AG04449 (cell line): Measurements from ENCODE around the gene OTOP2.

ENCODE experiments used
- CTCF ChIA-PET: fragments of 350-600 bp; formaldehyde crosslinking; extraction: SDS; loops from one replicate; lab custom pipeline; 2021; ENCODE audit warnings: antibody characterized with exemption; lab: Yijun Ruan, JAX
- POLR2A ChIA-PET: fragments of 400-600, 350-600 bp; formaldehyde crosslinking; extraction: SDS; loops from one replicate; lab custom pipeline; 2020; ENCODE audit warnings: antibody characterized with exemption, inconsistent platforms; lab: Yijun Ruan, JAX
- DNase-seq: peaks from one replicate; pipeline ENCODE4 v3.0.0-alpha.2; 2010; ENCODE audit warnings: low read depth, low spot score
- H3K4me3 ChIP-seq: 2 replicates; pipeline ENCODE4 v1.5.1; 2011; ENCODE audit warnings: low read depth, mild to moderate bottlenecking, control low read depth, low read length
- TF ChIP-seq, protein P1 (sequence below): IDR thresholded peaks from one replicate; pipeline ENCODE4 v1.5.1; 2011; ENCODE audit warnings: mild to moderate bottlenecking, moderate library complexity, low read length, control low read depth, inconsistent platforms; ENCODE audit not compliant: insufficient read depth; ENCODE audit errors: missing control alignments

OTOP2 gene

DNA sequence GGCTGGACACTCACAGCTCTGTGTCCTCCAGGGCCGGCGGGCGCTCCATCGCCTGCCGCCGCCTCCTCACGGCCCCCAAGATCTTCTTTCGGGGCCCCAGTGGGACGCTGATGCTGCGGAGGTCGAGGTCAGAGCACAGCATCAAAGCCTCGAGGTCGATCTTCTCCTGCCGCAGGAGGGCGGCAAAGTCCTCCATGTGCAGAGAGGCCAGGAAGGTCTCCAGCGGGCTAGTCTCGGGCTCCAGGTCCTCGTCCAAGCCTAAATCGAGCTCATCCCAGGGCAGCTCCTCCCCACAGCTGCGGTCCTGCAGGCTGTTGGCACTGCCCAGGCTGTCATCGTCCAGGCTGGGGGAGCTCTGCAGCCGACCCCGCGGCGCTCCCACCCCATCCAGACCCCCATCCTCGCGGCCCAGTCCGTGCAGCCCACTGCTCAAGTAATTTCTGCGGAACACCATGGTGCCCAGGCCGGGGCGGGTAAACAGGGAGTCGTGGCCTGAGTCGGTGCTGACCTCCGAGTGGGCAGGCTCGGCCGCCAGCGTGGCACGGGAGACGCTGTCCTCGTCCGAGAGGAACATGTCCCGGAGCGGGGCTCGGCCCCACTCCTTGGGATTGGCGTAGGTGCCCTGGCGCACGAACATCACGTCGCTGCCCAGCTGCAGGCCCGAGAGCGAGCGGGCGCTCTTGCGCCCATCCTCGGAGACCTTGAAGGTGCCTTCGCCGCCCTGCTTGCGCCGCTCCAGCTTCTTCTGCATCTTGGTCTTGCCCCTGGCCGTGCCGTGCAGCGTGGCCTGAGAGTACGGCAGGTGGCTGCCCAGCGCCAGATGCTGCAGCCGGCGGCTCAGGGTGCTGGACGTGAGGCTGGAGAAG is 4.4 kb upstream of the OTOP2 start:
- TF ChIP-seq, protein P1, sequence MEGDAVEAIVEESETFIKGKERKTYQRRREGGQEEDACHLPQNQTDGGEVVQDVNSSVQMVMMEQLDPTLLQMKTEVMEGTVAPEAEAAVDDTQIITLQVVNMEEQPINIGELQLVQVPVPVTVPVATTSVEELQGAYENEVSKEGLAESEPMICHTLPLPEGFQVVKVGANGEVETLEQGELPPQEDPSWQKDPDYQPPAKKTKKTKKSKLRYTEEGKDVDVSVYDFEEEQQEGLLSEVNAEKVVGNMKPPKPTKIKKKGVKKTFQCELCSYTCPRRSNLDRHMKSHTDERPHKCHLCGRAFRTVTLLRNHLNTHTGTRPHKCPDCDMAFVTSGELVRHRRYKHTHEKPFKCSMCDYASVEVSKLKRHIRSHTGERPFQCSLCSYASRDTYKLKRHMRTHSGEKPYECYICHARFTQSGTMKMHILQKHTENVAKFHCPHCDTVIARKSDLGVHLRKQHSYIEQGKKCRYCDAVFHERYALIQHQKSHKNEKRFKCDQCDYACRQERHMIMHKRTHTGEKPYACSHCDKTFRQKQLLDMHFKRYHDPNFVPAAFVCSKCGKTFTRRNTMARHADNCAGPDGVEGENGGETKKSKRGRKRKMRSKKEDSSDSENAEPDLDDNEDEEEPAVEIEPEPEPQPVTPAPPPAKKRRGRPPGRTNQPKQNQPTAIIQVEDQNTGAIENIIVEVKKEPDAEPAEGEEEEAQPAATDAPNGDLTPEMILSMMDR = peak; percentile 38
- ChIA-PET CTCF (interaction anchor here (0.6 to 8.5 kb wide), 4 partner anchors 36 to 454 kb away, joined by 4 to 109 read pairs (median 10); no protein-coding TSS in a partner anchor), POLR2A (no interaction called here)
- DNase-seq = no peak
- no peak overlapping the region for H3K4me3 ChIP-seq

DNA sequence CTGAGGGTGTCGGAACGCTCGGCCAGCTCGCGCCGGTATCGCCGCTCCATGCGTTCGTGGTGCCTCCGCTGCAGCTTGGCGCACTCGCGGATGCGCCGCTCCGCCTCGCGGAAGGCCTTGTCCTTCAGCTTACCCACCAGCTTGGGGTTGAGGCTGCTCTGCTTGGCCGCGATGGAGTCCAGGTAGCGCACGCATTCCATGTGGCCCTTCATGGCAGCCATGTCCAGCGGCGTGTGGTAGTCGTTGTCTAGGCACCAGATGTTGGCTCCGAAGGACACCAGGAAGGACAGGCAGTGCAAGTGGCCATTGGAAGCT is 3.8 kb upstream of the OTOP2 start:
- TF ChIP-seq, protein P1 = no peak
- CTCF ChIA-PET = interaction anchor here (2.7 to 8.5 kb wide), 2 partner anchors 36 to 41 kb away, joined by 16 to 109 read pairs; no protein-coding TSS in a partner anchor
- H3K4me3 ChIP-seq = no peak overlapping the region
- POLR2A ChIA-PET = no interaction called here
- no peak for DNase-seq

DNA sequence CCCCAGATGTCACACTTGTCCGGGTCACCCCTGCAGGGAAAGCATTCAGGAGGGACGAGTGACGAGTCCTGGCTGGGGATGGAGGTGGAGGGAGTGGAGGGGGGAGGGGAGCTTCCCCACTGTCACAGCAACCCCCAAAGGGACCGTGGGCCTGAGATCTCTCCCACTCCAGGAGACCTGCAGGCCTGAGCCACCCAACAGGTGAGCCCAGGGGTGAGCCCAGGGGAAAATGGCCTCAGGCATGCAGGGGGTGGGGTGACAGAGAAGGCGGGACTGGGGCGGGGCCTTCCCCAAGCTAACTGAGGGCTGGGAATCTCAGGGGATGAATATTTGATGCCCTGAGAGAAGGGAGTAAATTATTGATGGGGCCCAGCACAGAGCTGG is 3.4 kb upstream of the OTOP2 start:
- POLR2A ChIA-PET = no interaction called here
- no peak for DNase-seq
- H3K4me3 ChIP-seq = no peak overlapping the region
- CTCF ChIA-PET = interaction anchor here (1.0 to 8.5 kb wide), 3 partner anchors 35 to 40 kb away, joined by 6 to 109 read pairs (median 16); no protein-coding TSS in a partner anchor
- TF ChIP-seq, protein P1 = no peak

DNA sequence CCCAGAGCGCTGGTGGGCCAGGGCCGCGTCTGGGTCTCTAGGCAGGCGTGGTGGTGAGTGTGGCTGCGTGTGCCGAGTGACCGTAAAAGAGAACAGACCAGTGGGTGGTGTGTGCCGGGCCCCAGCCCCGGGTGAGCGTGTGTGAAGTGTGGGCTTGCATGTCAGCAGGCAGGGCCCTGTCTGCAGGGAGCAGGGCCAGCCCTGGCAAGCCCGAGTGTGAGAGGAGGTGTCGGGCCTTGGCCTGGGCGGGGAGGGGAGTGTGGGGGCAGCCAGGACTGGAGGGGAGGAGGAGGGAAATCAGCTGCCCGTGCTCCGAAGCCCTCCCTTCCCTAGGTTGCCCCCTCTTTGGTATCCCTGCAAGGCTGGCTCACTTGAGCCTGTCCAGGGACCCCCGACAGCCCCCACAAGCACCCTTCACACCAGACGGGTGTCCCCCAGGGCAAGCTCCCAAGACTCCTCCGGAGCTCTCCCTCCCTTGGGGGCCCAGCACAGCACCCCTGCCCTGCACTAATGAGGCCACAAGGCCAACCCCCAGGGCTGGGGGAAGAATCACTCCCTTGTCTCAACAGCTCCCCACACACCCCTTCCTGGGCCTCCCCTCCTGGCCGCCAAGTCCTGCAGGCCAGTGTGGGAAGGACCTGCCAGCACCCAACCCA is 2.9 kb upstream of the OTOP2 start:
- DNase-seq = no peak
- H3K4me3 ChIP-seq = no peak overlapping the region
- CTCF ChIA-PET = interaction anchor here (1.0 to 8.5 kb wide), 2 partner anchors 35 to 40 kb away, joined by 6 to 109 read pairs; no protein-coding TSS in a partner anchor
- POLR2A ChIA-PET = no interaction called here
- TF ChIP-seq, protein P1 = no peak

DNA sequence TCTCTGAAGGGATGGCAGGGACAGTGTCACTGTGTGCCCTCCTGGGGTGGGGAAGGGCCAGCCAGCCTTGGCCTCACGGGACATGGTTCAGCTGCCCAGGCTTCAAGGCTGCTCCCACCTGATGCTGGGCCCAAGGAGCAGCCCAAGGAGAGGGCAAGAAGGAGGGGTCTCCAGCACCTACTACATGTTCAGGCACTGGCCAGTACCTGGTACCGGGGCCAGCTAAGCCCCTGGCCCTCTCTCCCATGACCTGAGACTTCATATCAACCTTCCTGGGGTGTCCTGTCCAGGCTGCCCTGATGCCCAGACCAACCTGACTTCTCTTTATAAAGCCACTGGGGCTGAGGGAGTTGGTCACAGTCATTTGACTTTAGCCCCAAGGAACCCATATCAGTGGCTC is 2.3 kb upstream of the OTOP2 start:
- H3K4me3 ChIP-seq = no peak overlapping the region
- DNase-seq = no peak
- ChIA-PET CTCF (interaction anchor here (1.0 to 8.5 kb wide), 2 partner anchors 34 to 39 kb away, joined by 6 to 109 read pairs; no protein-coding TSS in a partner anchor), POLR2A (no interaction called here)
- TF ChIP-seq, protein P1 = no peak

DNA sequence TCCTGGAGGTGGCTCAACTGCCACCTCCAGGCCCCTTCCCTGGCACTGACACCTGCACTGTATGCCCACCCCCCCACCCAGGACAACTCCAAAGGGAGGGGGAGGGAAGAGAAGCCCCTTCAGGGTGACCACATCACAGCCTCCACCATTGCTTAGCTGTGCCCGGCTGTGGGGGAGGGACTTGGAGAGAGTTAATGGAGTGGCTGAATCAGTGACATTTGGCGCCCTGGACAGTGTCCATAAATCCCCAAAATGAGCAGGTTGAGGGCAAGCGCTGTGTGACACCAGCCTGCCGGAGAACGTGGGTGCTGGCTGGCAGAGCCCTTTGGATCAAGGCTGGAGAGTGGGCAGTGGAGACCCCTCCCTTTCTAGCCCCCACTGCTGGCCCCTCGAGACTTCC is 1.9 kb upstream of the OTOP2 start:
- CTCF ChIA-PET = interaction anchor here (0.6 to 8.5 kb wide), 5 partner anchors 13 to 188 kb away, joined by 3 to 109 read pairs (median 3); partner anchors contain the start of genes ARMC7 and OTOP3
- DNase-seq = no peak
- POLR2A ChIA-PET = no interaction called here
- no peak overlapping the region for H3K4me3 ChIP-seq
- TF ChIP-seq, protein P1 = no peak
